ENCODE results near the gene MPP2. TPM values are rescaled to one million over a fixed set of nuclear protein-coding genes. Genes with fewer than 3 reads are reported as not detected.
A peak's percentile ranks its signal among the peaks of the same experiment; 100 is the strongest.

The MPP2 gene
- total and polyA plus RNA-seq, 2 of the 13 experiments (the other 11 are each of a cell fraction or from before 2014, with no cell fraction given): 0.20 to 1.7 TPM

- TF ChIP-seq HBP1 (CRISPR knock-in tag; IDR thresholded peaks at IDR 0.05; ENCODE audit: low read depth): no peak
- TF ChIP-seq TFDP2 (CRISPR knock-in tag; IDR thresholded peaks at IDR 0.05): 0 out of 2 replicates have a peak, but pooled peaks have one; percentile 1
- no peak for TF ChIP-seq DNMT3B (CRISPR knock-in tag; conservative IDR thresholded peaks at IDR 0.05)
- TF ChIP-seq JARID2 (CRISPR knock-in tag; IDR thresholded peaks at IDR 0.05; ENCODE audit: insufficient replicate concordance): no peak
- no peak for TF ChIP-seq ZBTB39 (CRISPR knock-in tag; IDR thresholded peaks at IDR 0.05)
- no peak for TF ChIP-seq ZNF329 (CRISPR knock-in tag; IDR thresholded peaks at IDR 0.05; ENCODE audit: low read depth)
- no peak for TF ChIP-seq ASH2L (IDR thresholded peaks at IDR 0.05; ENCODE audit: insufficient read length, low read depth, low read length)
- TF ChIP-seq SMAD3 (CRISPR knock-in tag; IDR thresholded peaks at IDR 0.05): no peak
- TF ChIP-seq ATF4 (CRISPR knock-in tag; IDR thresholded peaks at IDR 0.05): no peak
- no peak for TF ChIP-seq SRY (CRISPR knock-in tag; IDR thresholded peaks at IDR 0.05)
- TF ChIP-seq MXD3 (CRISPR knock-in tag; IDR thresholded peaks at IDR 0.05): no peak
- 0 out of 2 replicates have a peak, but pooled peaks have one; percentile 25 for TF ChIP-seq ZNF557 (CRISPR knock-in tag; IDR thresholded peaks at IDR 0.05)
- no peak for TF ChIP-seq ZNF549 (CRISPR knock-in tag; IDR thresholded peaks at IDR 0.05)
- TF ChIP-seq CENPT (CRISPR knock-in tag; IDR thresholded peaks at IDR 0.05; ENCODE audit: low read depth): no peak
- TF ChIP-seq YEATS2 (CRISPR knock-in tag; IDR thresholded peaks at IDR 0.05; ENCODE audit: borderline replicate concordance): no peak
- no peak for TF ChIP-seq MLLT10 (CRISPR knock-in tag; IDR thresholded peaks at IDR 0.05)
- no peak; the same call in 1 of the 2 replicates for TF ChIP-seq SAFB2 (CRISPR knock-in tag; IDR thresholded peaks at IDR 0.05; ENCODE audit: borderline replicate concordance, low read depth)
- TF ChIP-seq GFI1 (CRISPR knock-in tag; IDR thresholded peaks at IDR 0.05; ENCODE audit: borderline replicate concordance): 0 out of 2 replicates have a peak, but pooled peaks have one; percentile 33
- no peak for TF ChIP-seq ZNF775 (CRISPR knock-in tag; IDR thresholded peaks at IDR 0.05; ENCODE audit: borderline replicate concordance)
- TF ChIP-seq KDM3A (CRISPR knock-in tag; IDR thresholded peaks at IDR 0.05; ENCODE audit: low read depth): no peak
- TF ChIP-seq ZBTB33 (CRISPR knock-in tag; IDR thresholded peaks at IDR 0.05): no peak
Measured at GRCh38 chr17:43832976-43833829, 74.1 kb downstream of the MPP2 start, which contains the start of gene MPP3 (continued).

Measured in HepG2 (cell line).